GM18951 (cell line): Measurements from ENCODE around the gene ANO2.
"Not testable (repeated sequence)": the region's sequence is repeated elsewhere in the genome, so short reads cannot be mapped to it uniquely, and the experiment has no call there.

Experiments
- POLR2A ChIP-seq: IDR thresholded peaks from 4 replicates; pipeline ENCODE4 v1.6.1; 2011; ENCODE audit warnings: mild to moderate bottlenecking; ENCODE audit not compliant: insufficient read length, insufficient read depth; ENCODE audit errors: extremely low read depth
- in situ Hi-C: fragments of 300-500 bp; cut with MboI; formaldehyde crosslinking; loops from one replicate; pipeline ENCODE4 v1.12.0; 2022; ENCODE audit warnings: low sequenced_read_pairs, mixed read lengths, inconsistent platforms; ENCODE audit not compliant: unreplicated experiment

Gene ANO2

DNA sequence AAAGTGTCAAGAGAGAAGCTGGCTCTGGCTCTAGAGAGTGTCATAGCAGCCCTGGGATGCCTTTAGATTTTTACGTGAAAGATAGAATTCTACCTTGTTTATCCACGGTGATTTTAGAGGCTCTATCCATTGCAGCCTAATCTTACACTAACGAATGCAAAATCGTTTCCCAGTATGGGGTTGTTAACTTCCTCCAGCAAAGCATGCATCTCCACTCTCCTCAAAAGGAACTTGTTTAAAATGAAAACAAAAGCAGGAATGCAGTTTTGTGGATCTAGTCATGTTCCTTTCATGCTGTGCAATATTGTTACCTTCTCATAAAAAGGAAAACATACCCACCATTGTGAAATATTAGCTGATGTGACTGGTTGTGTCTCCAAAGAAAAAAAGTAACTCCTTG, 88.4 kb downstream of the ANO2 start:
- no peak for TF ChIP-seq POLR2A

DNA sequence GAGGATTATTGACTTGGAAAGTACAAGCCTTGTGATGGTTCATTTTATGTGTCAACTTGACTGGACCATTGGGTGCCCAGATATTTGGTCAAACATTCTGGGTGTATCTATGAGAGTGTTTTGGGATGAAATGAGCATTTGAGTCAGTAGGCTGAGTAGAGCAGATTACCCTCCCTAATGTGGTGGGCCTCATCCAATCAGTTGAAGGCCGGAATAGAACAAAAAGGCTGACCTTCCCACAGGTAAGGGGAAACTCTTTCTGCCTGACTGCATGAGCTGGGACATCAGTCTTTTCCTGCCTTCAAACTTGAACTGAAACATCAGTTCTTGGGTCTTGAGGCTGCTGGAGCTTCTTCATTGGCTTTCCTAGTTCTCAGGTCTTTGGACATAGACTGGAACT, 98.1 kb downstream of the ANO2 start:
- in situ Hi-C loops = no loop called here

More for the DNA sequence above, 88.4 kb downstream of the ANO2 start:
- in situ Hi-C loops = no loop called here

DNA sequence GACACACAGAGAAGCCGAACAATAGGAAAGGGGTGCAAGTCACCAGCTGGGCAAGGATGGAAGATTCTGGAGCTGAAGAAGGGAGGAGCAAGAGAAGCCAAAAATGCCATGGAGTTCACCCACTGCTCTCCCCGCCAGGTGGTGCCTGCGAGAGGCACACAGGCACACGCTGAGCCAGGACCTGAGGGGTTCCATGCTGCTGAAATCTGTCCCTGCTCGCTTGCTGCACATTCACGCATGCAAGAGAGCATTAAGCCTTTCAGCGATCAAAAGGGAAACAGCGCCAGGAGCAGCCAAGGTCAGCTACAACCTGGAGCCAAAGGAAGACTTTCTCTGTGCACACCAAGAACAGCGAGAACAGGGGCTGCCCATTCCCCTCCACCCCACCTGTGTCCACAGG, 104.1 kb downstream of the ANO2 start:
- in situ Hi-C loops = no loop called here
- no peak for TF ChIP-seq POLR2A

More for the DNA sequence above, 98.1 kb downstream of the ANO2 start:
- no peak for TF ChIP-seq POLR2A

DNA sequence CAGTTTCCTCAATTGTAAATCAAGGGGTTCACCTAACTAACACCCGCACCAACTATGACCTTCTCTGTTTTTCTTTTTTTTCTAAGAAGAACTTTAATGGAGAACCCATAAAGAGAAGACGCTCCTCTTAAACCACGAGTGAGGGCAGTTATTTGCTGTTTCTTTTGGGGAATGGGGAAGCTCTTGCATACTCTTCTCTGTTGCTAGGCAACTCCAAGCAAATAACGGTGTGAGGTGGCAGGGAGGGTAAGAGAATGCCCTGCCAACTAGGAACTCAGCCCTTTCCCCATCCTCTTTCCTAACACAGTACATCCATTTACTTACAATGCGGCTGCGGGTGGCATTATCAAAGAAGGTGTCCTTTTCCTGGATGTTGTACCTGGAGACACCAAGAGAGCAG, 114.9 kb downstream of the ANO2 start:
- in situ Hi-C loops = no loop called here
- no peak for TF ChIP-seq POLR2A

DNA sequence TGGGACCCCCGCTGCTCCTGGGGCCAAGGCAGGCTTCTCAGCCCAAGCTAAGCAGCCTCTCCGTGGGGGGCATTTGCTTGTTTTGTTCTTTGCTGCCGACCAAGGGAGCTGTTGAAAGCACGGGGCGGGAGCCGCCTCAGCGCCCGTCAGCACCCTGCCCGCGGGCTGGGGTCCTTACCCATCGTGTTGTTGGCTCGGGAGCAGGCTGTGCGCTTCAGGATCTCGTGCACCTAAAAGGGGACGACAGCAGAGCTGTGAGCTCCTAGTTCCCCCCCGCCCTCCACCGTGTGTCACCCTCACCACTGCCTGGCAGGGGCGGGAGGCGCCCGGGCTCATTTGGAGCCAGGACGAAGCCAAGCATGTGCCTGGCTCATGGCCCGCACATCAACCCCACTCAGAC, 117.5 kb downstream of the ANO2 start:
- TF ChIP-seq POLR2A = no peak
- in situ Hi-C loops = no loop called here

DNA sequence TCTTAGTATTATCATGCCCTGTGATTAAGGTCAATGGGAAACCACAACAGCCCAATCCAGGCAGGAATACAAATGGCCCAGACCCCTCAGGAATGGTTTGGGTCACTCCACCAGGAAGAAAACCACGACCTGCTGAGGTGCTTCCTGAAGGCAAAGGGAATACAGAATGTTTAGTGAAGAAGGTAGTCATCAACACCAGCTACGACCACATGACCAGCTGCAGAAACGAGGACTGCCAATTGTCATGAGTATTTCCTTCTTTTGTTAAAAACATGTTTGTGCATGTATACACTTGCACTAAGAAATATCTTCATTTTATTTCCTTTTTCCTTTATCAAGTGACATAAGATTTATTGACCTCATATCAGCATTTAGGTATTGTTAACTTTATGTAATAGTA, 119.3 kb downstream of the ANO2 start:
- in situ Hi-C loops = not testable (repeated sequence)

DNA sequence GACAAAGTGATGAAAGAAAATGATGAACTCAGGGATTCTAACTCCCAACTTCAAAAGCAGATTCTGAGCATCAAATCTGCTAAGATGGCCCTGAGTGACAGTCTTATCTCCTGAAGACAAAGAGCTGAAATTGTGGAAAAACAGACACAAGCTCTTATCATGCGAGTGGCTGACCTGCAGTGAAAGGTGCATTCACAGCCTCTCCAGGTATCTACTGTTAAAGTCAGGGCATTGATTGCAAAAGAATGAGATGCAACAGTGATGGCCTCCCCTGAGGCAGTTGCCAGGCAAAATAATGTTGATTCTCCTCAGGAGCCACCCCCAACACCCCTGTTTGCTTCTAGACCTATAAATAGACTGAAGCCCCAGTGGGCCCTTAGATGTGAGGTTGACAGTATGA, 126.2 kb downstream of the ANO2 start:
- in situ Hi-C loops = not testable (repeated sequence)

DNA sequence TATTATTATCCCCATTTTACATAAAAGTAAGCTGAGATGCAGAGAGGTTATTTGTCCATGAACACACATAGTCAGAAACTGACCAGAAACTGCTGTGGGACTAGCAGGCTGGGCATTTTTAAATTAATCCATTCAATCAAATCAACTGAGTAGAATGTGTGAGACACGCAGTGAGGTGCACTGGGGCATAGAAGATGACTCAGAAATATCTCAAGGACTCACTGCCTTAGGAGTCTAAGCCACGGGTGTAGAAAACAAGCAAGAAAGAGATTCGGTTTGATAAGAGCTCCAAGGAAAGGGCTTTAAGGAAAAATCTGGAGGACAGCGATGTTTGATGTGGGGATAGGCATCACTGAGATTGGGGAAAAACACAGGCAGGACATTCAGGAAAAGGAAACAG, 127.8 kb downstream of the ANO2 start:
- TF ChIP-seq POLR2A = no peak
- in situ Hi-C loops = no loop called here

DNA sequence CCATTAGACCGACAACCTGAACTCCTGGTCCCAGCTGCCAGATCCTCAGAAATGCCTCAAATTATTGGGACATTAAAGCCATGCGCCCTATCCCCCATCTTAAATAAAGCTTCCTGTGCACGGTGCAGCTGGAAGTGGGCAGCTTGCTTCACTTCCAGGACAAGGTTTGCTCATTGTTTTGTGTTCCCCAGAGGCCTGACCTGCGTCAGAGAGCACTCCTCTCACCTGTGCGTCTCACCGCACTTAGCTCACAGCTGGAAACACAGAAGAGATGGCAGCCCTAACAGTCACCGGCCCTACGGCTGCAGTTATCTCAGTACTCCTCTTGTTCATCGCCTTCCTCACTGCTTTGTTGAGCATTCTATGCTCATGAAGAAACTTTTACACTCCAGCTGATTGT, 135.5 kb downstream of the ANO2 start:
- in situ Hi-C loops = no loop called here

DNA sequence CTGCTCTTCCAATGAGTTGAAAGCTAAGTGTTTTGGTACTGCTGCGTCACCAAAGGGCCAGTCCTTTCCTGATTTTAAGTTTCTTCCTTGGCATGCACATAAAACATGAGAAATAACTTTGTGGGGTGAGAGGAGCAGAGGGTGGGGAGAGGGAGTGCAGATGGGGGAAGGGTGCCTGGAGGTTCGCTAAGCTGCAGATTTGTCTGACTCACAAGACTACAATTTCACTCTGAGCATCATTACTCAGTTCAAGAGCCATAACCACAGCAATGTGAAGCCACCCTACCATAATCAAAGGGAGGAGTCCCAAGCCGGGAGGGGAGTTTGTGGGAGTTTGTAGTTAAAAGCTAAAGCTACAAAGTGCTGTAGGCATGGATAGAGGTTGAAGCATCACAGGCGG, 136.1 kb downstream of the ANO2 start:
- in situ Hi-C loops = no loop called here
- TF ChIP-seq POLR2A = no peak

More for the DNA sequence above, 135.5 kb downstream of the ANO2 start:
- TF ChIP-seq POLR2A = no peak

DNA sequence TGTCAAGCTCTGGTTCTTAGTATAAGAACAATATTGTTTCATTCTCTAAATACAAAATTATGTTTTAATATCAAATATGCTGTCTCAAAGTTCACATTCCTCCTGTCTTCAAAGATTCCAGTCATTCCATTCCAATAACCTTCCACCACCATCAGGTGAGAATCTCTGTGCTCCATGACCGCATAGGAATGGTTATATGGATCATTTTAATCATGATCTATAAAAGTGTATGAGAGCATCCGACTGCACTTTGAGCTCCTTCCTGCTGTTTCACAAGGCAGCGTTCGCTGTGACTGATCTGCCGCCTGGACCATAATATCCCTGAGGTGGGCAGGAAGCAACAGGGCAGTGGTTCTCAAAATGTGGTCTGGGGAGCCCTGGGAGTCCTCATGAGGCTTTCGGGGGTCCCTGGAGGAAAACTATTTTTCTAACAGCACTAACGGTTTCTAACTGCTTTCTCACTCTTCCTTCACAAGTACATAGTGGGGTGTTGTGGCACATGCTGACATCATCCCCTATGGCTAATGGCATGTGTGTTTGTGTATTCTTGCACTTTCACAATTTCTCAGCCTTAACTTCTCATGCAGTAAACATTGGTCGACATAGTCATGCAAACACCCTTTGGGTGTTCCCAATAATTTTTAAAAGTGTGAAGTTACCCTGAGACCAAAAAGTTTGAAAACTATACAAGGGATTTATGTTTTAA, 137.4 kb downstream of the ANO2 start:
- TF ChIP-seq POLR2A = no peak
- in situ Hi-C loops = no loop called here

DNA sequence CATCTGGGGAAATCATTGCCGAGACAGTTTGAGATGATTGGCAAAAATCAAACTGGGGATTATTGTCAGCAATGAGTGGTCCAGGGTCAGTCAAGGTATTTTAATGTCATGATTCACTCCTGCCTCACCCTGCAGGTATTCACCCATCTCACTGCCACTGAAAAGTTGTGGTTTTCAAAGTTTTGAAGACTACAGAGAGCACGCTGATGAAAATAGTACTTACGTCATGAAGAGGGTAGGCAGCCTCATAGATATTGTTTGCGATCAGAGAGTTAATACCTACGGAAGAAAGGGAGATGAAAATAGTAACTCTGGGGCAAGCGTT, 138.0 kb downstream of the ANO2 start:
- in situ Hi-C loops = no loop called here
- TF ChIP-seq POLR2A = no peak

DNA sequence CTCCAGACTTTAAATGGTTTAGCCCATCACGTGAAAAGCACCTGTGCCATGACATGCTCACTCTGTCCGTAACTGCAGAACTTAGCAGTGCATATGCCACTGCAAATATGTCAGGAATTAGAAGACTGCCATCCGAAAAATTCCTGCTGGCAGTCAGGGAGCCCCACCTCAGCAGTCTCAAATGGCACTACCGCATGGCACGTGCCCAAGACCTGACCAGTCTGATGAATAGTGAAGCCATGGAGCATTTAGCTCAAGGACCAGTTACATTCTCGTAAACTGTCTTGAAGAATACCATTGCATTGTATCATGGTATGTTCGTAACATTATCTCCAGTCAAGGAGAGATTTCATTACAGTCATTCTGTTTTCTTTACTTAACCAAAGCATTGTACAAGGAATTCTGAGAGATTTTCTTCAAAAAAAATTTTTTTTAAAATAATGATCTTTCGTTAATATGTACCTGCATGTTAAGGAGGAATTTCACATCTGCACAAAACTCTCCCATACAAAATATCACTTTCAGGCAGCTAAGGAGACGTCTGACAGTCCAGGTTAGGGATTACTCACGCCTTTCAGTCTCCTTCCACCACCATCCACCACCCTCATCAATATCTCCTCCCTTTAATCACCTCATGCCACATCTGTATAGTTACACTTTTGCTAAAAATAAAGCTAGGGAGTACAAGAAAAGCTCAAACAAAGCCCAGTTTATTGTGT, 138.5 kb downstream of the ANO2 start:
- TF ChIP-seq POLR2A = no peak
- in situ Hi-C loops = no loop called here

DNA sequence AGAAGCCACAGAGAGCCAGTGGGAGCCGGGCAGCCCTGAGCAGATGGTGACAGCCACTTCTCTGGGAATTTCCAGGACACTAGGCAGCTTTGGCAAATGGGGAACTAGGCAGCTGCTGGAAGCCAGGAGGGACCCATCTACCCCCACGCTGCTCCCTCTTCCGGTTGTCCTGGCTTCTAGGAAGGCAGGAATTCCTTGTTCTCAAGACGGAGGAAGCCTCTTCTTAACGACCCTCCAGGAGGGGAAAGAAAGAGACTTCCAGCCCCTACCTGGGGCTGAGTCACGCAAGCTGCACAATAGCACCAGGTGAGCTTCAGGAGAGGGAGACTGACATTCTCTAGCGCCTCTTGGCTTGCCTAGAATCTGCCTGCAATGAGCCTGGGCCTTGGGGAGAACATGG, 141.5 kb downstream of the ANO2 start:
- in situ Hi-C loops = no loop called here
- no peak for TF ChIP-seq POLR2A
